Measurements from ENCODE around the gene COL6A3. TPM values are rescaled to one million over a fixed set of nuclear protein-coding genes. Genes with fewer than 3 reads are reported as not detected.

The COL6A3 gene
- total RNA-seq, 1 donor from 2014 or later: 57.1 TPM

GRCh38 chr2:237383991-237384671, 29.8 kb downstream of the COL6A3 start:
- peaks cover 6% of the 10 kb centered on the region for H3K27me3 ChIP-seq (ENCODE audit: low read depth)
- no peaks in the 10 kb centered on the region for H3K4me1 ChIP-seq
- H3K27ac ChIP-seq (replicated peaks): no peak overlapping the region
- peaks cover 9% of the 10 kb centered on the region for H3K9me3 ChIP-seq (replicated peaks)
- TF ChIP-seq, protein P1, sequence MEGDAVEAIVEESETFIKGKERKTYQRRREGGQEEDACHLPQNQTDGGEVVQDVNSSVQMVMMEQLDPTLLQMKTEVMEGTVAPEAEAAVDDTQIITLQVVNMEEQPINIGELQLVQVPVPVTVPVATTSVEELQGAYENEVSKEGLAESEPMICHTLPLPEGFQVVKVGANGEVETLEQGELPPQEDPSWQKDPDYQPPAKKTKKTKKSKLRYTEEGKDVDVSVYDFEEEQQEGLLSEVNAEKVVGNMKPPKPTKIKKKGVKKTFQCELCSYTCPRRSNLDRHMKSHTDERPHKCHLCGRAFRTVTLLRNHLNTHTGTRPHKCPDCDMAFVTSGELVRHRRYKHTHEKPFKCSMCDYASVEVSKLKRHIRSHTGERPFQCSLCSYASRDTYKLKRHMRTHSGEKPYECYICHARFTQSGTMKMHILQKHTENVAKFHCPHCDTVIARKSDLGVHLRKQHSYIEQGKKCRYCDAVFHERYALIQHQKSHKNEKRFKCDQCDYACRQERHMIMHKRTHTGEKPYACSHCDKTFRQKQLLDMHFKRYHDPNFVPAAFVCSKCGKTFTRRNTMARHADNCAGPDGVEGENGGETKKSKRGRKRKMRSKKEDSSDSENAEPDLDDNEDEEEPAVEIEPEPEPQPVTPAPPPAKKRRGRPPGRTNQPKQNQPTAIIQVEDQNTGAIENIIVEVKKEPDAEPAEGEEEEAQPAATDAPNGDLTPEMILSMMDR (IDR thresholded peaks at IDR 0.05; ENCODE audit: borderline replicate concordance): no peak
- no peak for DNase-seq
- peaks cover 23% of the 10 kb centered on the region for H3K36me3 ChIP-seq
- no peak overlapping the region for H3K4me3 ChIP-seq
- intact Hi-C loops (cut with micrococcal nuclease): no loop called here

DNA sequence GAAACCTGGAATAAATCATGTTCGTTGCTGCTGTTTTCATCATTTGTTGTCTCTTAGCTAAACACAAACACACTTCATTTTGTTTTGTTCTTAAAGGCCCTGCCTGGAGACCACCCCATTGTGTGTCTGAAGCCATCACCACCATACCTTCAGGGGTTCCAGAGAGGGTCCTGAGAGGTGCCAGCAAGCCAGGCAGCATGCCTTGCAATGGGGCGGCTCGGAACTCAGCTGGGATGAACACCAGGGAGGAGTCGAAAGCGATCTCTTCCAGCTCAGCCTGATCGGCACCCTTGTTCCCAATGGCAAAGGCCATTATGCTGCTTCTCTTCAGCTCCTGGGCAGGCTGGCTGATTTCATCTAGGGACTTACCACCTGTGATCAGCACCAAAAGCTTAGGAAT, 33.2 kb downstream of the COL6A3 start:
- no peak for DNase-seq
- TF ChIP-seq, protein P1 (IDR thresholded peaks at IDR 0.05; ENCODE audit: borderline replicate concordance): no peak
- H3K4me1 ChIP-seq: no peaks in the 10 kb centered on the region
- no peak overlapping the region for H3K4me3 ChIP-seq
- no peak overlapping the region for H3K27ac ChIP-seq (replicated peaks)
- intact Hi-C loops (cut with micrococcal nuclease): no loop called here
- H3K36me3 ChIP-seq: peaks cover 40% of the 10 kb centered on the region
- peaks cover 12% of the 10 kb centered on the region for H3K27me3 ChIP-seq (ENCODE audit: low read depth)
- H3K9me3 ChIP-seq (replicated peaks): peaks cover 13% of the 10 kb centered on the region

DNA sequence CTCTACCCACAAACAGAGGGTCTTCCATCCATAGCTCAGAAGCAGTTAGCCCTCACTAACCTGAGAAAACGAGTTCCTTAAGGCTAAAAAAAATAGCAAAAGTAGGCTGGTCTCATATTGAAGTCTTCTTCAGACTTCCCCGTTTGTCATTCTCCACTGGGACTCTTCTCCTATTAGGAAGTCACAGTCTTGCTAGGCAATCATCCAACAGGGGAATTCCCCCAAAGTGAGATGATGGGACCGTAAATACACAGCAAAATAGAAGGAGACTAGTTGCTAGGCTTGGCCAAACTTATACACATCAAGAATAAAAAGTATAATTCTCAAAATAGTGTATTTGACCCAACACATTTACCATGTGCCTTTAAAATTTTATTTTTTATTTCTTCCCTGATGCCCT, 34.3 kb downstream of the COL6A3 start:
- DNase-seq: no peak
- intact Hi-C loops (cut with micrococcal nuclease): no loop called here
- no peak overlapping the region for H3K4me3 ChIP-seq
- no peaks in the 10 kb centered on the region for H3K4me1 ChIP-seq
- H3K36me3 ChIP-seq: peaks cover 45% of the 10 kb centered on the region
- TF ChIP-seq, protein P1 (IDR thresholded peaks at IDR 0.05; ENCODE audit: borderline replicate concordance): no peak
- H3K9me3 ChIP-seq (replicated peaks): peaks cover 13% of the 10 kb centered on the region
- no peak overlapping the region for H3K27ac ChIP-seq (replicated peaks)
- H3K27me3 ChIP-seq (ENCODE audit: low read depth): peaks cover 12% of the 10 kb centered on the region

DNA sequence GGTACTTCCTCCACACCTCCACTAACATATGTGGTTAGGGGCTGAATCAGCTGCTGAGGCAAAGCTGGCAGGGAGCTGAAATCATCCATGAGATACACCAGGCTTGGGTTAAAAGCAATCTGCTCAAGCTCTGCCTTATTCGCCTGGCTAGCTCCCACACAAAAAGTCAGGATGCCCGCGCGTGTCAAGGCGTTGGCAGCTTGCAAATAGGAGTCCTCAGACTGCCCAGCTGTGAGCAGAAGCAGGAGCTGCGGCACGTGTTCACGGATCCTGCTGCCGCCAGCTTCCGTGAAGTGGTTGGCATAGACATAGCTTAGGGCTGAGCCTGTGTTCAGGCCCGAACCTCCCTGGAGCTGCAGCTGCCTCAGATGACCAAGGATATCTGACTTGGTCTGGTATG, 35.3 kb downstream of the COL6A3 start:
- H3K4me1 ChIP-seq: peaks cover 3% of the 10 kb centered on the region
- H3K27me3 ChIP-seq (ENCODE audit: low read depth): peaks cover 12% of the 10 kb centered on the region
- no peak overlapping the region for H3K4me3 ChIP-seq
- intact Hi-C loops (cut with micrococcal nuclease): no loop called here
- no peak for DNase-seq
- H3K9me3 ChIP-seq (replicated peaks): peaks cover 13% of the 10 kb centered on the region
- TF ChIP-seq, protein P1 (IDR thresholded peaks at IDR 0.05; ENCODE audit: borderline replicate concordance): no peak
- peaks cover 53% of the 10 kb centered on the region for H3K36me3 ChIP-seq
- H3K27ac ChIP-seq (replicated peaks): no peak overlapping the region

- peaks cover 3% of the 10 kb centered on the region for H3K4me1 ChIP-seq
- intact Hi-C loops (cut with micrococcal nuclease): no loop called here
Observed at GRCh38 chr2:237374284-237375060, 39.5 kb downstream of the COL6A3 start.

More at GRCh38 chr2:237374284-237375060, 39.5 kb downstream of the COL6A3 start:
- no peak for DNase-seq
- H3K36me3 ChIP-seq: peaks cover 56% of the 10 kb centered on the region
- TF ChIP-seq, protein P1 (IDR thresholded peaks at IDR 0.05; ENCODE audit: borderline replicate concordance): no peak
- peaks cover 5% of the 10 kb centered on the region for H3K27me3 ChIP-seq (ENCODE audit: low read depth)
- no peak overlapping the region for H3K4me3 ChIP-seq
- H3K9me3 ChIP-seq (replicated peaks): peaks cover 7% of the 10 kb centered on the region
- no peak overlapping the region for H3K27ac ChIP-seq (replicated peaks)

All from left ventricle myocardium inferior (tissue), 1 donor.